Mucosa of descending colon (tissue), 3 donors: ENCODE measurements around the gene IGF1. TPM values are rescaled to one million over a fixed set of nuclear protein-coding genes. Genes with fewer than 3 reads are reported as not detected.

ENCODE experiments used
- ATAC-seq: fragments of 200-7000 bp; cut with Tn5 transposase; one replicate; pipeline ENCODE4 v1.9.1; 2020; ENCODE audit warnings: mild to moderate bottlenecking, moderate library complexity
- DNase-seq, 3 donors: peaks; one replicate each; pipeline ENCODE4 v3.0.0-alpha.2; 2020
- H3K36me3 ChIP-seq: fragments of 200-600 bp; one replicate; pipeline ENCODE4 v1.8.0; 2021; ENCODE audit warnings: low read depth, mild to moderate bottlenecking
- H3K4me1 ChIP-seq: fragments of 200-600 bp; one replicate; pipeline ENCODE4 v1.8.0; 2021; ENCODE audit warnings: low read depth, mild to moderate bottlenecking
- H3K4me3 ChIP-seq: fragments of 200-600 bp; one replicate; pipeline ENCODE4 v1.8.0; 2021; ENCODE audit warnings: mild to moderate bottlenecking
- H3K9me3 ChIP-seq: fragments of 200-600 bp; one replicate; pipeline ENCODE4 v1.8.0; 2021; ENCODE audit warnings: mild to moderate bottlenecking
- CTCF ChIP-seq: fragments of 200-600 bp; IDR thresholded peaks from one replicate; pipeline ENCODE4 v1.8.0; 2022; ENCODE audit warnings: antibody characterized with exemption, mild to moderate bottlenecking
- intact Hi-C, 2 donors: fragments of 100-400 bp; cut with DNase I in 1 of 2; cut with micrococcal nuclease in 1 of 2; formaldehyde crosslinking; loops; one replicate each; pipeline versions ENCODE4 v1.11.0 to v1.11.1; 2022; cut with DNase I, micrococcal nuclease
- total RNA-seq, 3 donors: library from RNA; stranded (reverse); fragmentation: NEBNext Ultra II Directional in 2 of 3; extraction: Animal tissue kit (Norgen Biotek cat#: 25700) in 2 of 3; gene quantifications; one replicate each; pipeline versions ENCODE4 v1.2.1 to v1.2.4, GENCODE V29; 2021 to 2023
- donor health status: DM: no; HTN: no; CAD: no; lungs with moderate emphysema.
- donor health status: DM: no; HTN: no; CAD: no.
- donor health status: DM: no; HTN: yes; CAD: no.

Gene IGF1
- total RNA-seq, 3 donors from 2014 or later = 2.5 to 12.6 (median 9.4) TPM

GRCh38 chr12:102439426-102440405 lies 40.6 kb downstream of the IGF1 start:
- TF ChIP-seq CTCF = no peak
- H3K36me3 ChIP-seq = no peaks in the 10 kb centered on the region
- ATAC-seq (no peak), DNase-seq (no peak)
- no peak overlapping the region for H3K4me3 ChIP-seq
- intact Hi-C loops = no loop called here
- no peaks in the 10 kb centered on the region for H3K4me1 ChIP-seq
- H3K9me3 ChIP-seq = no peaks in the 10 kb centered on the region

- ATAC-seq (no peak), DNase-seq (no peak)
- Histone ChIP-seq H3K9me3 (no peaks in the 10 kb centered on the region), H3K36me3 (no peaks in the 10 kb centered on the region), H3K4me3 (no peak overlapping the region), H3K4me1 (no peaks in the 10 kb centered on the region)
- TF ChIP-seq CTCF = no peak
- intact Hi-C loops = no loop called here
Observed at GRCh38 chr12:102438827-102439210, 41.5 kb downstream of the IGF1 start.

GRCh38 chr12:102438047-102438826 lies 42.1 kb downstream of the IGF1 start:
- ATAC-seq = no peak
- no peak for TF ChIP-seq CTCF
- H3K9me3 ChIP-seq = no peaks in the 10 kb centered on the region
- H3K4me3 ChIP-seq = no peak overlapping the region
- intact Hi-C loops = no loop called here
- no peaks in the 10 kb centered on the region for H3K4me1 ChIP-seq
- no peak for DNase-seq
- H3K36me3 ChIP-seq = no peaks in the 10 kb centered on the region

GRCh38 chr12:102437511-102437910 lies 42.9 kb downstream of the IGF1 start:
- Histone ChIP-seq H3K4me1 (no peaks in the 10 kb centered on the region), H3K4me3 (no peak overlapping the region), H3K9me3 (no peaks in the 10 kb centered on the region), H3K36me3 (no peaks in the 10 kb centered on the region)
- no peak for ATAC-seq
- no peak for DNase-seq
- intact Hi-C loops = no loop called here
- TF ChIP-seq CTCF = no peak

GRCh38 chr12:102436867-102437266 lies 43.5 kb downstream of the IGF1 start:
- no peak for TF ChIP-seq CTCF
- Histone ChIP-seq H3K36me3 (no peaks in the 10 kb centered on the region), H3K4me3 (no peak overlapping the region), H3K9me3 (no peaks in the 10 kb centered on the region), H3K4me1 (no peaks in the 10 kb centered on the region)
- no peak for DNase-seq
- intact Hi-C loops = no loop called here
- no peak for ATAC-seq
